Measurements from ENCODE around the gene ARHGEF11.
"Not testable (repeated sequence)": the region's sequence is repeated elsewhere in the genome, so short reads cannot be mapped to it uniquely, and the experiment has no call there.

ARHGEF11 gene

GRCh38 chr1:156927215-156928042 is 118.1 kb downstream of the ARHGEF11 start:
- DNase-seq, result no peak

- DNase-seq, result not testable (repeated sequence)
These were observed 118.8 kb downstream of the ARHGEF11 start for GRCh38 chr1:156926695-156927094.

GRCh38 chr1:156926175-156926574 is 119.4 kb downstream of the ARHGEF11 start:
- DNase-seq, result no peak

GRCh38 chr1:156925154-156926010 is 120.2 kb downstream of the ARHGEF11 start:
- DNase-seq, result no peak

GRCh38 chr1:156924478-156925153 is 120.9 kb downstream of the ARHGEF11 start:
- no peak for DNase-seq

- no peak for DNase-seq
These were observed 121.7 kb downstream of the ARHGEF11 start for GRCh38 chr1:156923670-156924477.

GRCh38 chr1:156922986-156923669 is 122.4 kb downstream of the ARHGEF11 start:
- no peak for DNase-seq

GRCh38 chr1:156921053-156921529 is 124.5 kb downstream of the ARHGEF11 start:
- no peak for DNase-seq

GRCh38 chr1:156920233-156921052 is 125.1 kb downstream of the ARHGEF11 start, which contains the start of gene LRRC71:
Gene LRRC71, plus strand, starts transcription at chr1:156920632. Its CDS starts 172 bp downstream, at chr1:156920804.
- DNase-seq, result no peak

- no peak for DNase-seq
These were observed 131.1 kb downstream of the ARHGEF11 start for GRCh38 chr1:156914440-156914856.

- DNase-seq, result no peak
These were observed 131.6 kb downstream of the ARHGEF11 start for GRCh38 chr1:156913809-156914387.

GRCh38 chr1:156912861-156913808 is 132.4 kb downstream of the ARHGEF11 start:
- DNase-seq, result no peak

GRCh38 chr1:156912310-156912709 is 133.2 kb downstream of the ARHGEF11 start:
- no peak for DNase-seq

GRCh38 chr1:156911577-156912298 is 133.8 kb downstream of the ARHGEF11 start:
- no peak for DNase-seq

GRCh38 chr1:156910309-156910782 is 135.2 kb downstream of the ARHGEF11 start:
- no peak for DNase-seq

GRCh38 chr1:156909671-156910070 is 135.9 kb downstream of the ARHGEF11 start:
- DNase-seq, result no peak

- no peak for DNase-seq
These were observed 136.6 kb downstream of the ARHGEF11 start for GRCh38 chr1:156908955-156909354.

GRCh38 chr1:156908541-156908940 is 137.0 kb downstream of the ARHGEF11 start:
- no peak for DNase-seq
